A549 (cell line): ENCODE data around the gene CORO2A. TPM values are rescaled to one million over a fixed set of nuclear protein-coding genes. Genes with fewer than 3 reads are reported as not detected.

Experiments used
- ATAC-seq, 2 experiments: fragments of 200-7000 bp in 1 of 2; fragments of >200 bp in 1 of 2; cut with Nextera tagmentation in 1 of 2; cut with Tn5 transposase in 1 of 2; 3 replicates each; pipeline versions ENCODE4 v1.8.0 to v1.9.1; 2018 to 2020; ENCODE audit warnings: mild to moderate bottlenecking in 1 of 2, moderate library complexity in 1 of 2
- CTCF ChIA-PET: fragments of 300-600 bp; sonication (Branson Sonifier 250); formaldehyde crosslinking; extraction: SDS; loops from one replicate; lab custom pipeline; 2021; ENCODE audit warnings: antibody characterized with exemption, inconsistent platforms; lab: Yijun Ruan, JAX
- POLR2A ChIA-PET: fragments of 350-600 bp; formaldehyde crosslinking; extraction: SDS; loops from one replicate; lab custom pipeline; 2021; ENCODE audit warnings: antibody characterized with exemption, inconsistent platforms; lab: Yijun Ruan, JAX
- DNase-seq, 2 experiments: peaks; one replicate each; pipeline versions ENCODE4 v3.0.0 to v3.0.0-alpha.2; 2011 to 2016; ENCODE audit warnings: low read depth in 1 of 2, low spot score in 1 of 2
- FAIRE-seq: peaks from 2 replicates; lab custom pipeline; 2011; peaks lifted over from hg19 to GRCh38; lab: Jason Lieb, UNC
- H3K27ac ChIP-seq, 2 experiments: fragments of >200 bp; sonication (Bioruptor Twin); formaldehyde crosslinking; 3 replicates each; pipeline ENCODE4 v1.5.1; 2016 to 2017
- H3K4me1 ChIP-seq: fragments of >200 bp; sonication (Bioruptor Twin); formaldehyde crosslinking; 3 replicates; pipeline ENCODE4 v1.6.1; 2016
- H3K4me2 ChIP-seq: fragments of >200 bp; sonication (Bioruptor Twin); formaldehyde crosslinking; 3 replicates; pipeline ENCODE4 v1.6.1; 2016
- H3K4me3 ChIP-seq: fragments of >200 bp; sonication (Bioruptor Twin); formaldehyde crosslinking; 3 replicates; pipeline ENCODE4 v1.5.1; 2016
- H3K9me3 ChIP-seq: fragments of >200 bp; sonication (Bioruptor Twin); formaldehyde crosslinking; 3 replicates; pipeline ENCODE4 v1.6.1; 2016
- BHLHE40 ChIP-seq: IDR thresholded peaks from 2 replicates; pipeline ENCODE4 v1.6.1; 2012; ENCODE audit warnings: low read depth, low read length, inconsistent platforms
- CBX2 ChIP-seq: fragments of 200-600 bp; sonication (generic); IDR thresholded peaks from 2 replicates; pipeline ENCODE4 v1.6.1; 2016; ENCODE audit warnings: low read depth, mild to moderate bottlenecking, borderline replicate concordance
- CEBPB ChIP-seq, 2 experiments: fragments of >200 bp in 1 of 2; sonication (Bioruptor Twin) in 1 of 2; formaldehyde crosslinking in 1 of 2; IDR thresholded peaks; 2 replicates each; pipeline ENCODE4 v1.6.1; 2012 to 2016
- CHD4 ChIP-seq: fragments of 200-600 bp; sonication (generic); IDR thresholded peaks from 2 replicates; pipeline ENCODE4 v1.6.1; 2016; ENCODE audit warnings: antibody characterized with exemption, mild to moderate bottlenecking, borderline replicate concordance
- EHMT2 ChIP-seq: fragments of 200-600 bp; sonication (generic); IDR thresholded peaks from 2 replicates; pipeline ENCODE4 v1.6.1; 2016; ENCODE audit warnings: antibody characterized with exemption, low read depth, mild to moderate bottlenecking, moderate library complexity
- ELK1 ChIP-seq: fragments of 150-350 bp; IDR thresholded peaks from 2 replicates; pipeline ENCODE4 v1.6.1; 2014; ENCODE audit warnings: low read depth, mild to moderate bottlenecking, low read length
- EP300 ChIP-seq, 2 experiments: fragments of >200 bp; sonication (Bioruptor Twin); formaldehyde crosslinking; IDR thresholded peaks; 2 replicates in 1 of 2; 3 replicates in 1 of 2; pipeline ENCODE4 v1.6.1; 2016 to 2017
- FOSB ChIP-seq: fragments of 250-450 bp; sonication (Bioruptor Pico); IDR thresholded peaks from 2 replicates; pipeline ENCODE4 v1.5.0; 2020; ENCODE audit warnings: mild to moderate bottlenecking, moderate library complexity
- FOSL2 ChIP-seq, 2 experiments: fragments of 450-650 bp in 1 of 2; fragments of >200 bp in 1 of 2; sonication (Bioruptor Twin) in 1 of 2; formaldehyde crosslinking; IDR thresholded peaks; 2 replicates each; pipeline versions ENCODE4 v1.5.0 to v1.6.1; 2016 to 2020; ENCODE audit warnings: mild to moderate bottlenecking in 1 of 2, moderate library complexity in 1 of 2
- HES2 ChIP-seq: fragments of >200 bp; sonication (Bioruptor Twin); formaldehyde crosslinking; IDR thresholded peaks from 2 replicates; pipeline ENCODE4 v1.6.1; 2016
- HEYL ChIP-seq: fragments of 250-450 bp; sonication (Bioruptor Pico); IDR thresholded peaks from 2 replicates; pipeline ENCODE4 v1.8.0; 2021; ENCODE audit warnings: mild to moderate bottlenecking, moderate library complexity
- JUNB ChIP-seq: fragments of >200 bp; sonication (Bioruptor Twin); formaldehyde crosslinking; IDR thresholded peaks from 2 replicates; pipeline ENCODE4 v1.6.1; 2016
- KDM5A ChIP-seq: fragments of 200-600 bp; sonication (generic); IDR thresholded peaks from 2 replicates; pipeline ENCODE4 v1.6.1; 2016; ENCODE audit warnings: antibody characterized with exemption, mild to moderate bottlenecking
- MYC ChIP-seq: IDR thresholded peaks from 2 replicates; pipeline ENCODE4 v1.6.1; 2012; ENCODE audit warnings: mild to moderate bottlenecking, inconsistent platforms, low read length, improper control_type of control experiment, borderline replicate concordance
- PHF8 ChIP-seq: fragments of 200-600 bp; sonication (generic); IDR thresholded peaks from 2 replicates; pipeline ENCODE4 v1.6.1; 2016; ENCODE audit warnings: low read depth, mild to moderate bottlenecking, antibody characterized with exemption, moderate library complexity, borderline replicate concordance
- POLR2A ChIP-seq: IDR thresholded peaks from 2 replicates; pipeline ENCODE4 v1.6.1; 2012; ENCODE audit warnings: mild to moderate bottlenecking, low read length
- POLR2AphosphoS2 ChIP-seq: conservative IDR thresholded peaks from 2 replicates; pipeline ENCODE4 v1.6.1; 2012; ENCODE audit warnings: low read length, improper control_type of control experiment, inconsistent platforms
- RFX5 ChIP-seq: fragments of 450-650 bp; IDR thresholded peaks from 2 replicates; pipeline ENCODE4 v1.7.1; 2014; ENCODE audit warnings: antibody characterized with exemption, mild to moderate bottlenecking, moderate library complexity
- ZFP36 ChIP-seq: fragments of 450-650 bp; IDR thresholded peaks from 2 replicates; pipeline ENCODE4 v1.6.1; 2014; ENCODE audit warnings: borderline replicate concordance; ENCODE audit not compliant: partially characterized antibody
- WGBS: methylation state at CpG from one replicate; pipeline ENCODE4 v1.1.6; 2017; ENCODE audit errors: missing lambda C conversion rate; 5-methylcytosine and 5-hydroxymethylcytosine counted together
- polyA plus RNA-seq, 4 experiments: library from polyadenylated mRNA; depleted of rRNA in 3 of 4; stranded (reverse); fragments of >200 nt; fragmentation: RNase III in 1 of 4; extraction: RNeasy Plus Mini Kit Qiagen cat#74134 plus additional on column Dnase treatment in 1 of 4; gene quantifications; 2 replicates in 3 of 4; 3 replicates in 1 of 4; pipeline ENCODE4 v1.2.3, GENCODE V29; 2011 to 2017
- TF ChIP-seq, protein P1 (sequence below): fragments of 250-450 bp; sonication (Bioruptor Pico); IDR thresholded peaks from 2 replicates; pipeline ENCODE4 v1.5.0; 2021; ENCODE audit warnings: mild to moderate bottlenecking, moderate library complexity, borderline replicate concordance
- TF ChIP-seq, protein P2 (sequence below): fragments of 450-650 bp; IDR thresholded peaks from 2 replicates; pipeline ENCODE4 v1.6.1; 2014; ENCODE audit warnings: antibody characterized with exemption

The CORO2A gene
- polyA plus RNA-seq, 2 of the 4 experiments (the other 2 are of a cell fraction) = 0.49 to 2.0 TPM

GRCh38 chr9:98147582-98147981 is 44.9 kb downstream of the CORO2A start:
- no peak overlapping the region for H3K4me2 ChIP-seq
- H3K4me1 ChIP-seq = peaks cover 25% of the 10 kb centered on the region
- ChIA-PET POLR2A (no interaction called here), CTCF (interaction anchor here (0.7 to 0.8 kb wide), 2 partner anchors 11 to 33 kb away, joined by 3 to 5 read pairs; no protein-coding TSS in a partner anchor)
- TF ChIP-seq ZFP36 (no peak), EP300 (IDR thresholded peaks at IDR 0.05) (no peak), FOSB (no peak), EHMT2 (no peak), CBX2 (no peak), BHLHE40 (no peak), HEYL (CRISPR knock-in tag) (no peak), POLR2AphosphoS2 (no peak), CHD4 (no peak), RFX5 (no peak), FOSL2 (IDR thresholded peaks at IDR 0.05) (no peak), FOSL2 (CRISPR knock-in tag; IDR thresholded peaks at IDR 0.05) (no peak), ELK1 (no peak), HES2 (no peak), MYC (no peak), PHF8 (no peak)
- TF ChIP-seq, protein P1, sequence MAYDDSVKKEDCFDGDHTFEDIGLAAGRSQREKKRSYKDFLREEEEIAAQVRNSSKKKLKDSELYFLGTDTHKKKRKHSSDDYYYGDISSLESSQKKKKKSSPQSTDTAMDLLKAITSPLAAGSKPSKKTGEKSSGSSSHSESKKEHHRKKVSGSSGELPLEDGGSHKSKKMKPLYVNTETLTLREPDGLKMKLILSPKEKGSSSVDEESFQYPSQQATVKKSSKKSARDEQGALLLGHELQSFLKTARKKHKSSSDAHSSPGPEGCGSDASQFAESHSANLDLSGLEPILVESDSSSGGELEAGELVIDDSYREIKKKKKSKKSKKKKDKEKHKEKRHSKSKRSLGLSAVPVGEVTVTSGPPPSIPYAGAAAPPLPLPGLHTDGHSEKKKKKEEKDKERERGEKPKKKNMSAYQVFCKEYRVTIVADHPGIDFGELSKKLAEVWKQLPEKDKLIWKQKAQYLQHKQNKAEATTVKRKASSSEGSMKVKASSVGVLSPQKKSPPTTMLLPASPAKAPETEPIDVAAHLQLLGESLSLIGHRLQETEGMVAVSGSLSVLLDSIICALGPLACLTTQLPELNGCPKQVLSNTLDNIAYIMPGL (CRISPR knock-in tag) = no peak
- ATAC-seq = no peak
- no peak for DNase-seq
- H3K27ac ChIP-seq = peak overlapping the region in 1 of 2 experiments; percentile 76; a peak in 1 of 6 replicates
- no peaks in the 10 kb centered on the region for H3K9me3 ChIP-seq
- no peak for FAIRE-seq
- 70% methylated on average over 2 of the region's 2 CpGs for WGBS
- no peak overlapping the region for H3K4me3 ChIP-seq

DNA sequence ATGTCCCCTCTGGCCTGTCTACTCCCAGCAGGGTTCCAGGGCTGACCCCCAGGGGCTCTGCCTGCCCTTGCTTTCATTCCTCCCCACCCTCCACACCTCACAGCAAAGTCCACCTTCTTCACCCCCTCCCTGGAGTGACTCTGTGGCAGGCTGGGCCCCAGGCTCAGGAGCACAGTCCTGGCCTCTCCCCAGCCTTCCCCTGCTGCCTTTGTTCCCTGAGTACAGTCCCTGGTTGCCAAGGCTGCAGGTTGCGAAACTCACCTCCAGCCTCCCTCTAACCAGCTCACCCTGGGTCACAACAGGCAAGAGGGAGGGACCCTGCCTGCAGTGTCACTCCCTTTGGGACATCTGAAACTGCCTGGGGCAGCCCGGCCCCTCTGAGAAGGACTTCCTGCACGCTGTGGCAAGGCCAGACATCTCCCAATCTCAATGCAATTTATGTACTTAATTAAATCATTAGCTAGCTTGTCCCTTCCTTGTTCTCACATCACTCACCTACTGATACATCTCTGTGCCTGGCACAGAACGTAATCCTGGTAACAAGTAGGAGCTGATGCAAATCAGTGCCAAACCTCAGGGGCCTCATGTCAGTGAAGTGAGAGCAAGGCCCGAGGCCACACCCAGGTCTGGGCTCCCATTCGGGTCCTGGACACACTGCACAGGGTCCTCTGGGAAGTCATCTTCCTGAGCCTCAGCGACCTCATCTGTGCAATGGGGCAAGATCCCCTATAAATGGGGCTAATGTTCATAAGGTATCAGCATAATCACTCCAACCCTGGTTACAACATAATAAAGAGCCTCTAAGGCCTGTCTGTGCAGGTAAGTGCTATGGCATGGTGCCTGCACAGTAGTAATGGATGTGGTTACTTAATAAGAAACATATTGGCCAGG is 46.1 kb downstream of the CORO2A start:
- CTCF ChIA-PET = interaction anchor here (1.2 kb wide), 1 partner anchor 72 kb away, joined by 3 read pairs; no protein-coding TSS in a partner anchor
- H3K27ac ChIP-seq = peak overlapping the region; percentile 73 to 76
- WGBS = 38% methylated on average over 7 of the region's 7 CpGs
- ATAC-seq (peak; percentile 65 to 76), FAIRE-seq (no peak), DNase-seq (peak; percentile 68 to 77)
- TF ChIP-seq CEBPB (IDR thresholded peaks at IDR 0.05) (peak; percentile 87), HEYL (CRISPR knock-in tag) (no peak)
- H3K4me2 ChIP-seq = peak overlapping the region; percentile 55
- no peaks in the 10 kb centered on the region for H3K9me3 ChIP-seq
- POLR2A ChIA-PET = interaction anchor here (0.6 kb wide), 1 partner anchor 81 kb away, joined by 5 read pairs; no protein-coding TSS in a partner anchor
- H3K4me3 ChIP-seq = no peak overlapping the region
- peaks cover 32% of the 10 kb centered on the region for H3K4me1 ChIP-seq

GRCh38 chr9:98144631-98145030 is 47.8 kb downstream of the CORO2A start:
- Histone ChIP-seq H3K4me2 (no peak overlapping the region), H3K4me3 (no peak overlapping the region), H3K9me3 (no peaks in the 10 kb centered on the region), H3K4me1 (peaks cover 32% of the 10 kb centered on the region), H3K27ac (peak overlapping the region in 1 of 2 experiments; percentile 76; a peak in 1 of 6 replicates)
- ATAC-seq (no peak), FAIRE-seq (no peak), DNase-seq (no peak)
- POLR2A ChIA-PET = no interaction called here
- 88% methylated on average over 3 of the region's 3 CpGs for WGBS
- CTCF ChIA-PET = interaction anchor here (1.5 kb wide), 1 partner anchor 11 kb away, joined by 6 read pairs; no protein-coding TSS in a partner anchor
- TF ChIP-seq KDM5A (no peak), POLR2A (no peak), HEYL (CRISPR knock-in tag) (no peak), ZFP36 (peak; percentile 21), JUNB (no peak)
- TF ChIP-seq, protein P2, sequence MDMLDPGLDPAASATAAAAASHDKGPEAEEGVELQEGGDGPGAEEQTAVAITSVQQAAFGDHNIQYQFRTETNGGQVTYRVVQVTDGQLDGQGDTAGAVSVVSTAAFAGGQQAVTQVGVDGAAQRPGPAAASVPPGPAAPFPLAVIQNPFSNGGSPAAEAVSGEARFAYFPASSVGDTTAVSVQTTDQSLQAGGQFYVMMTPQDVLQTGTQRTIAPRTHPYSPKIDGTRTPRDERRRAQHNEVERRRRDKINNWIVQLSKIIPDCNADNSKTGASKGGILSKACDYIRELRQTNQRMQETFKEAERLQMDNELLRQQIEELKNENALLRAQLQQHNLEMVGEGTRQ = no peak
